ENCODE measurements around the gene DLX2.

DNA sequence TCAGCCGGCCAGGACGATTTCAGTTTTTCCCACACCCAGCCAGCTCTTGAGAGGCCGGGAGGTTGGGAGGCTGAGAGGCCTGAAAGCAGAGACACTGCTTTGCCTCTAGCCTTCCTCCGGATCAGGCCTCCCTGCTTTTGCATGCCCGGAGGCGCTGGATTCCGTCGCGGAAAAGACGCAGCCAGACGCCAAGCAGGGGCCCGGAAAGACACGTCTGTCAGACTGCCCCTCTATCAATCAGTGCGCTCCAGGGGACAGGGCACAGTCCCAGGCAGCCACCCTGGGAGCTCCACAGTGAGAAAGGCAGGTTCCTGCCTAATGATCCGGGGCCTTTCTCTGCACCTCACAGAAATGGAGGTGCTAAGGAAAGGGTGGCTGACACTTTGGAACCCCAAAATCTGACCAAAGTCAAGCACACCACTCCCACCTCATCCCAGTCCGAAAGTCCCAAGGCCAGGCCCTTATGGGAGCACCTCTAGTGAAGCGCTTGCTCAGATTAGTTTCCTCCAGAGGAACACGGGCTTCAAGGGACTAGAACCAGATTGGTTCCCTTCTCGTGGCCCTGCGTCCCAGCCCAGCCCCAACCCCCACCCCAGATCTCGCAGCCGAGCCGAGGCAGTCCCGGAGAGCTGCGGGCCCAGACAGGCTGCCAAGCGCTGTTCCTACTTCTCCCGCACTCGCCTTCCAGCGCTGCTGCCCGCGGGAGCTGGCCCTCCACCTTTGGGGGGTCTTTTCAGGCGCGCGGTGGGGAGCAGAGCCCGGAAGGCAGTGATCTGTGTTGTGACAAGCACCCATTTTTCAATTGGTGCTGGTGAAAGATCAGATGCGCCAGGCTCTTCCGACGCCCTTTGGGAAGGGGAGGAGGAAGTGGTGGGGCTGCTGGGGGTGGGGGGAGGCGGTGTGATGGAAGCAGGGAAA, 12.4 kb downstream of the DLX2 start:
- no peak for TF ChIP-seq GATA2 (IDR thresholded peaks at IDR 0.05; ENCODE audit: low read depth, low read length)
- no peak for TF ChIP-seq GATA3 (IDR thresholded peaks at IDR 0.05; ENCODE audit: low read depth, low read length)

Data from SH-SY5Y (cell line).